Activated CD4-positive, CD25-positive, alpha-beta regulatory T cell treated with anti-CD3 and anti-CD28 coated beads, Interleukin-2, amount 50 U/mL, for 16 hours (primary cell): ENCODE data around the gene RPL35.
A peak's percentile ranks its signal among the peaks of the same experiment; 100 is the strongest.

ENCODE experiments used
- DNase-seq: peaks from one replicate; pipeline ENCODE4 v3.0.0-alpha.2; 2020; ENCODE audit warnings: low read depth, low spot score

RPL35 gene

GRCh38 chr9:124877021-124877782 is 15.4 kb upstream of the RPL35 start:
- DNase-seq: no peak

- DNase-seq: no peak
These were observed 13.7 kb upstream of the RPL35 start for GRCh38 chr9:124875501-124875900.

DNA sequence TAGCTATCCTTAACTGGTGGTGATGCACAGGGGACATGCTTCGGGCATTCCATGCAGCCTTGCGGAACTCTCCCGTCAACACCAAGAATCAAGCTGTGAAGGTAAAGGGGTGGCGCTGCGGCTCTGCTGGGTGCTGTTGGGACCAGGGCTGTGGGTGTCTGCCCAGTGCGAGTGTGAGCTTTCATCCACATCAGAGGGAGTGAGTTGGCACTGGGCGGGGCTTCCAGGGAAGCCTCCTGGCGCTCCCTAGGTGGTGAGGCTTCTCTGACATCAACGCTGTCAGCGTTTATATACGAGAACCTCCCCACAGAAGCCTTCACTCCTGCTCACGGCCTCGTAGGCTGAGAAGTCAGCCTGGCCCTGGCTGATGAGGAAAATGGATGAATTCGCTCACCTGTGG is 11.9 kb upstream of the RPL35 start:
- no peak for DNase-seq

GRCh38 chr9:124871156-124871561 is 9.4 kb upstream of the RPL35 start:
- DNase-seq: no peak

- DNase-seq: no peak
These were observed 9.0 kb upstream of the RPL35 start for GRCh38 chr9:124870723-124871122.

- peak; percentile 77 for DNase-seq
These were observed 8.3 kb upstream of the RPL35 start for GRCh38 chr9:124869986-124870560.

- DNase-seq: no peak
These were observed 7.8 kb upstream of the RPL35 start for GRCh38 chr9:124869466-124869985.

DNA sequence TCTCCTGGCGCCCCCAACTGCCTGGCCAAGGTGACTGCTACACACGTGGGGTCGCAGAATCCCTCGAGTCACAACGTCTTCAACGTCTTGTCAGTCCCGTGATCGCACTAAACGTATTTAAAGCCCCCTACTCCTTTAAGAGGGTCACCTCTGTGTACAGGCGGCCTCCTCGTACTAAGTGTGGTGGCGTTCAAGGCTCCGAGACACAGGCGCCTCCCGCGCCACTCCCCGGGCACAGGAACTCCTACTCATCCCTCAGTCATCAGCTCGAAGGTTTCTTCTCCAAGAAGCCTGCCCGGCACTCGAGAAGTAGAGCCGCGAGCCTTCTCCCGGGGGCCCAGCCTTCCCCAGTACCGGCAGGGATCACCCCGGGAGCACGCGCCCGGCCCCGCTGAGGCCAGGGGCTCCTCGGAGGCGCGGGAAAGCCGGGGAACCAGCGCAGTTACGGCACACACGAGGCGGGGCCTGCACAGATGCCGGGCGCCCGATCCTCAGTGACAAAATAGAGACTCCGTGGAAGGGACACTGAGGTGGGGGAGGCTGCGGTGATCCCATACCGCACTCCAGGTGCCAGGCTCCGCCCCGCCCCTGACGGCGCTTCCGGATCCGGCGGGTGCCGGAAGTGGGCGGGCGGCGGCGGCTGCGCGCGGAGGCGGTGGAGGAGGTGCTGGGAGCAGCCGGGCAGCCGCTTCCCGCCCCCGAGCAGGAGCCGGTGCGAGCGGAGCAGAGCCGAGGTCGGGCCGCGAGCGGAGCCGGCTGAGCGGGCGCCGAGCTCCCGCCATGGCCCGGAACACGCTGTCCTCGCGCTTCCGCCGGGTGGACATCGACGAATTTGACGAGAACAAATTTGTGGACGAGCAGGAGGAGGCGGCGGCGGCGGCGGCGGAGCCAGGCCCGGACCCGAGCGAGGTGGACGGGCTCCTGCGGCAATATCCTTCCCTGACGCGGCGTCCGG is 7.0 kb upstream of the RPL35 start:
- DNase-seq: peak; percentile 86

GRCh38 chr9:124863371-124863871 is 1.7 kb upstream of the RPL35 start:
- no peak for DNase-seq

GRCh38 chr9:124860582-124861341 is 995 bp downstream of the RPL35 start:
- DNase-seq: no peak

DNA sequence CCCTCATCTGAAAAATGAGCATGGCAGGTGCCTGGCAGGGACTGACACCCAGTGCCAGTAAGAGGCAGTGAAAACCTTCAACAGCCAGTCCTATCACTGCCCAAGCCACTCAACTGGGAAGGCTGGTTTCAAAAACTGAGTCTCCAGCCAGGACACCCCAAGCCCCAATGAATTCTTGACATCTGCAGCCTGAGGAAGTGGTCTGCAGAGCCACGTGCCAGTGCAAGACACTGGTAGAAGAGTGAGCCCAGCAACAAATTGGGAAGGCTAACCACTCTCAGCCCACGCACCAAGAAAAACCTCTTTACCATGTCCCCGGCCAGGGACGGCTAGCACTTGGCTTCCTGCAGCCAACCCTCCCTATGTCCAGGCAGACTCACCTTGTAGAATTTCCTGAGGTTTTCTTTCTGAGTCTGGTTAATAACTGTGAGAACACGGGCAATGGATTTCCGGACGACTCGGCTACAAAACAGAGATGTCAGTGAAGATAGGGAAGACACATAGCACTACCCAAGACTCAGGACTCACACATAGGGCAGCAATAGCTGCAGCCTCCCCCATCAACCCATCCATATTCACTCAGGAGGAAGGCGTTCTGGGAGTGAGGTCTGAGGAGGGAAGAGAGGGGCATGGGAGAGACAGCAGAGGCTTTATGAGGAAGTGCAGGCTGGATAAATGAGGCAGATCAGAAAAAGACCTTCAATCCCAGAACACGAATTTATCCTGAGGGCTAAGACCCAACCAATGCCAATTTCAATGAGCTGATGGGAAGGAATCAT is 1.8 kb downstream of the RPL35 start:
- no peak for DNase-seq

DNA sequence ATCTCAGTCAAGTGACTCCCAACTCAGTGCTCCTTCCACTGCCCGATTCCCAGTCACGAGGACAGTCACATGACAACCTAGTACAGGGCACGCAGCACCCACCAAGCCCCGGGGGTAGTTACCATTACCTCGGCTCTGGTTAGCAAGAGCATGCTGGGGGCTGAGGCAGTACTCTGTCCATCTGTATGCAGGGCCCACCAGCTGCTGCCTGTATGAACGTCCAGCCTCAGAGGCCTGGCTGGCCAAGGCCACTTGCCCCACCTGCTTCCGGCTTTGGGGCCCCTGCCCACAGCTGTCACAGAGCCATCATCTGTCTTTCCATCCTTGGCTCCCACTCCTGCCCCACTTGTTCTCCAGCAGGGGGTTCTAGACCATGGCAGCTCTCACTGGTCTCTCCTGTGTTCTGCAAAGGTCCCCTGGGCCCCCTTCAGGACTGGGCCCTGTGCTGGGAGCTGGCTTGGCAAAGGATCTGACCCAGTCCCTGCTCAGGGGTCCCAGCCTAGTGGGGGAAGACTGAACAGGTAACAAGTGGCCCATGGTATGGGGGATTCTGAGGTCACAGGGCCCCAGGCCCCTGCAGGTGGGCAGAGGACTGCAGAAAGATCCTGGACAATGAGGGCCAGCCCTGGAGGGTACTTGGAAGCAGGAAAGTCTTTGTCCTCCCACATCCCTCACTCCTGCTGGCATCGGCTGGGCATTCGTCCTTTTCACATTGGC is 3.3 kb downstream of the RPL35 start:
- DNase-seq: no peak

DNA sequence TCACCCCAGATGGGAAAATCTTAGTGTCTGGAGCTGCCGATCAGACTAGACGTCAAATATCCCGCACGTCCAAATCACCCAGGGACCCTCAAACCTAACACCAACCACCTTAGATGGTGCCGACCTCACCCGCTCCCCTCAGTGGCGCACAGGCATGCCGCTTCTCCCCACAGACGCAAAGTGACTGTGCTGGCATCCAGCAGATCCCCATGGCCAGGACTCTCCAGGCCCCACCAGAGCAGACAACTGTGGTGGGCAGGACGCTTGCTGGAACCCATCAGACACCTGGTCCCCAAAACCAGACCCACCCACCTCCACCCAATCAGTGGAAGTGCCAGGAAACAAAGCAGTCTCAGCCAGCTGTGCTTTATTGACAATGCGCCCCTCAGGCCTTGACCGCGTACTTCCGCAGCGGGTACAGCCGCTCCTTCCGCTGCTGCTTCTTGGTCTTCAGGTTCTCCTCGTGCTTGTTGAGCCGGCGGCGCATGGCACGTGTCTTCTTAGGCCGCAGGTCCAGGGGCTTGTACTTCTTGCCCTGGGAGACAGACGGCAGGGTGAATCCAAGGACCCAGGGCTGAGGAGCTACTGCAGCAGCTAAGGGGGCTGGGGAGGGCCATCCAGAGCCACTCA is 4.1 kb downstream of the RPL35 start:
- no peak for DNase-seq

DNA sequence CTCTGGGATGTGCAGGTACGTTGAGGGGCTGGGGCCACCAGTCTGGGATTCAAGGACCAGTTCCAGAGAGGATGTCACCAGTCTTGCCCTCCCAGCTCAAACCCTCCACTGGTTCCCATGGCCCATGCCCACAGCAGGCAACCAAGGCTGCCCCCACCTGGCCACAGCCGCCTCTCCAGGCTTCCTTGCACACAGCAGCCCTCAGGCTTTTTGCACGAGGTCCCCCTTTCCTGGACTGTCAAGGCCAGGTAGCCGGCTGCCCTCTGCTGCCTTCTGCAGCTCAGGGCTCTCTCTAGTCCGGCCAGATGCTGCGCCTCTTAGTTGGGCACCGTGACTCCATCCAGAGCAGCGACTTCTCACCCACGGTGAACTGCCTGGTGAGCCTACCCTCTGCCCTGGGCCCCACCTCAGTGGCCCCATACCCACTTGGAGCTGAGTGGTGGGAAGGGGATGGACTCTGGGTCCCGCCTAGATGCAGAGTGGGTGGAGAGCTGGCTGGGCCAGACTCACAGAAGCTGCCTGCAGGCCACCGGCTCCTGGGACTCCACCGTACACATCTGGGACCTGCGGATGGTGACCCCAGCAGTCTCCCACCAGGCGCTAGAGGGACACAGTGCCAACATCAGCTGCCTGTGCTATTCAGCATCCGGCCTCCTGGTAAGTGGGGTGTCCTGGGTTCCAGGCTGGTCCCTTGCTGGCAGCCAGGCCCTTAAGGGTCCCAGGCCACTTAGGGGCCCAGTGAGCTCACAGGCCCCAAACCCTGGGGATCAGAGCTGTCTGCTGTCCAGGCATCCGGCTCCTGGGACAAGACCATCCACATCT is 5.6 kb downstream of the RPL35 start:
- DNase-seq: no peak

GRCh38 chr9:124855566-124855943 is 6.2 kb downstream of the RPL35 start:
- no peak for DNase-seq

- DNase-seq: no peak
These were observed 6.9 kb downstream of the RPL35 start for GRCh38 chr9:124854822-124855221.

- DNase-seq: no peak
These were observed 7.6 kb downstream of the RPL35 start for GRCh38 chr9:124854161-124854560.

GRCh38 chr9:124853605-124854143 is 8.1 kb downstream of the RPL35 start:
- no peak for DNase-seq
